HG03439 (cell line): ENCODE results near the gene SLIT3.
"Not testable (repeated sequence)": the region's sequence is repeated elsewhere in the genome, so short reads cannot be mapped to it uniquely, and the experiment has no call there.

Source experiments
- ATAC-seq: cut with Tn5 transposase; IDR thresholded peaks from one replicate; pipeline ENCODE4 v1.9.1; 2021; ENCODE audit warnings: mild to moderate bottlenecking, moderate library complexity; ENCODE audit not compliant: unreplicated experiment

SLIT3 gene

GRCh38 chr5:169222934-169223594 lies 77.9 kb downstream of the SLIT3 start:
- ATAC-seq: no peak

- ATAC-seq: no peak
Measured at GRCh38 chr5:169221519-169221918, 79.4 kb downstream of the SLIT3 start.

- no peak for ATAC-seq
Measured at GRCh38 chr5:169219961-169220360, 81.0 kb downstream of the SLIT3 start.

- no peak for ATAC-seq
Measured at GRCh38 chr5:169219351-169219750, 81.6 kb downstream of the SLIT3 start.

- ATAC-seq: no peak
Measured at GRCh38 chr5:169218861-169219260, 82.1 kb downstream of the SLIT3 start.

- ATAC-seq: no peak
Measured at GRCh38 chr5:169218176-169218575, 82.8 kb downstream of the SLIT3 start.

GRCh38 chr5:169216866-169217265 lies 84.1 kb downstream of the SLIT3 start:
- no peak for ATAC-seq

- ATAC-seq: no peak
Measured at GRCh38 chr5:169213479-169213878, 87.5 kb downstream of the SLIT3 start.

- not testable (repeated sequence) for ATAC-seq
Measured at GRCh38 chr5:169211761-169212160, 89.2 kb downstream of the SLIT3 start.

GRCh38 chr5:169204788-169205400 lies 96.0 kb downstream of the SLIT3 start:
- no peak for ATAC-seq

- ATAC-seq: no peak
Measured at GRCh38 chr5:169202969-169203368, 98.0 kb downstream of the SLIT3 start.

GRCh38 chr5:169201597-169201996 lies 99.3 kb downstream of the SLIT3 start:
- no peak for ATAC-seq

- no peak for ATAC-seq
Measured at GRCh38 chr5:169200125-169200778, 100.7 kb downstream of the SLIT3 start.

- ATAC-seq: no peak
Measured at GRCh38 chr5:169197343-169197742, 103.6 kb downstream of the SLIT3 start.

GRCh38 chr5:169196059-169196458 lies 104.9 kb downstream of the SLIT3 start:
- ATAC-seq: no peak

- ATAC-seq: no peak
Measured at GRCh38 chr5:169195601-169196000, 105.3 kb downstream of the SLIT3 start.

- ATAC-seq: no peak
Measured at GRCh38 chr5:169192536-169192935, 108.4 kb downstream of the SLIT3 start.

- no peak for ATAC-seq
Measured at GRCh38 chr5:169190849-169191248, 110.1 kb downstream of the SLIT3 start.

GRCh38 chr5:169185626-169186025 lies 115.3 kb downstream of the SLIT3 start:
- ATAC-seq: no peak

- no peak for ATAC-seq
Measured at GRCh38 chr5:169183576-169183975, 117.4 kb downstream of the SLIT3 start.

- ATAC-seq: no peak
Measured at GRCh38 chr5:169182797-169183196, 118.1 kb downstream of the SLIT3 start.

- no peak for ATAC-seq
Measured at GRCh38 chr5:169181814-169182213, 119.1 kb downstream of the SLIT3 start.
